HG02623 (cell line): ENCODE results near the gene PDZD2.
"Not testable (repeated sequence)": the region's sequence is repeated elsewhere in the genome, so short reads cannot be mapped to it uniquely, and the experiment has no call there.

ENCODE experiments used
- ATAC-seq: cut with Tn5 transposase; IDR thresholded peaks from one replicate; pipeline ENCODE4 v1.9.1; 2021; ENCODE audit warnings: moderate library complexity; ENCODE audit not compliant: unreplicated experiment

PDZD2 gene

GRCh38 chr5:31688515-31689092 lies 49.7 kb downstream of the PDZD2 start:
- no peak for ATAC-seq

- not testable (repeated sequence) for ATAC-seq
Measured at GRCh38 chr5:31691408-31691807, 52.5 kb downstream of the PDZD2 start.

- no peak for ATAC-seq
Measured at GRCh38 chr5:31692561-31693221, 53.8 kb downstream of the PDZD2 start.

- no peak for ATAC-seq
Measured at GRCh38 chr5:31698673-31699072, 59.7 kb downstream of the PDZD2 start.

- ATAC-seq: no peak
Measured at GRCh38 chr5:31701642-31702299, 62.8 kb downstream of the PDZD2 start.

- no peak for ATAC-seq
Measured at GRCh38 chr5:31702712-31703111, 63.8 kb downstream of the PDZD2 start.

- ATAC-seq: no peak
Measured at GRCh38 chr5:31703757-31704156, 64.8 kb downstream of the PDZD2 start.

GRCh38 chr5:31706186-31706585 lies 67.3 kb downstream of the PDZD2 start:
- no peak for ATAC-seq

GRCh38 chr5:31707329-31707728 lies 68.4 kb downstream of the PDZD2 start:
- no peak for ATAC-seq

- no peak for ATAC-seq
Measured at GRCh38 chr5:31708089-31708488, 69.2 kb downstream of the PDZD2 start.

GRCh38 chr5:31711363-31711762 lies 72.4 kb downstream of the PDZD2 start:
- ATAC-seq: no peak

- ATAC-seq: no peak
Measured at GRCh38 chr5:31711935-31712592, 73.1 kb downstream of the PDZD2 start.

GRCh38 chr5:31717561-31717960 lies 78.6 kb downstream of the PDZD2 start:
- no peak for ATAC-seq

- ATAC-seq: no peak
Measured at GRCh38 chr5:31720004-31720403, 81.1 kb downstream of the PDZD2 start.

- no peak for ATAC-seq
Measured at GRCh38 chr5:31720811-31721345, 81.9 kb downstream of the PDZD2 start.

- ATAC-seq: no peak
Measured at GRCh38 chr5:31722111-31722510, 83.2 kb downstream of the PDZD2 start.

GRCh38 chr5:31725996-31726395 lies 87.1 kb downstream of the PDZD2 start:
- ATAC-seq: no peak

- ATAC-seq: no peak
Measured at GRCh38 chr5:31726952-31727351, 88.0 kb downstream of the PDZD2 start.

GRCh38 chr5:31728039-31728438 lies 89.1 kb downstream of the PDZD2 start:
- ATAC-seq: no peak

- not testable (repeated sequence) for ATAC-seq
Measured at GRCh38 chr5:31728806-31729205, 89.9 kb downstream of the PDZD2 start.

- no peak for ATAC-seq
Measured at GRCh38 chr5:31730139-31730538, 91.2 kb downstream of the PDZD2 start.

GRCh38 chr5:31731016-31731415 lies 92.1 kb downstream of the PDZD2 start:
- no peak for ATAC-seq
